ENCODE results near the gene MCRIP2.

MCRIP2 gene

DNA sequence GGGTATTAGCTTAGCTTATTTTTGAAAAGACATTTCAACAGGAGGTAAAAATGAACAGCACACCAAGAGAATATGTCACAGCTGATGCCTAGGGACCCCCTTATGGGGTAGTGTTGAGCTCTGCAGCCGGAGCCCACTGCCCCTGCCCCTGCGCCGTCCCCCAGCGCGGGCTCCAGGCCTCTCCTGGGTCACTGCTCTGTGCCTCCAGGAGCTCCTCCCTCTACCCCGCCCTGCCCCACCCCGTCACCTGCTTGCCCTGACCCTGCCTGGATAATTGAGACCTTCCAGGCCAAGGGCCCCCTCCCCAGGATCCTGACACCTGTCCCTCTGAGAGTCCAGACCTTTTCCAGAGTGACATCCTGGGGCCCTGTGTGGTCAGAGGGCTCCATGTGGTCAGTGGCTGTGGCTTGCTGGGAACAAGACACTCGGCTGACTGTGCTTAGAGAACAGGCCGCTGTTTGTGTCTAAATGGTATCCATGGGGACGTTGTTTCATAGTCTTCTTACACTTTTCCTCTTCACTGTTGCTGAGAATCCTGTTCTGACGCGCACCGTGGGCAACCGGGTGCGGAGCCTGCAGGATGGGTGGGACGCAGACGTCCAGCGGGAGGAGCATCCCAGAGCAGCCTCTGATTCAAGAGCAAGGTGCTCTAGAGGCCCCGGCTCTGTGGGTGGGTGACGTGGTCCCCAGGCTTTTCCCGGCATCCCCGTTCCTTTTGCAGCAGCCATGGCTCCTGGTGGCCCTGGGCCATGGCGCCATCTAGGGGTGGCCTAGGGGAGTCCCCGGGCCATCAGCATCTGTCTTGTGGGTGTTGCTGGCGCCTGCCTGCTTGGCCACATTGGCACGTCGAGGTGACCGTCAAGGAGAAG lies 30.9 kb upstream of the MCRIP2 start:
- H3K27ac ChIP-seq: peak overlapping the region; percentile 23
- H3K4me3 ChIP-seq (ENCODE audit: low read depth, low read length): no peak overlapping the region
- H3K9me3 ChIP-seq (ENCODE audit: severe bottlenecking): no peaks in the 10 kb centered on the region
- H3K36me3 ChIP-seq: peaks cover 5% of the 10 kb centered on the region
- H3K27me3 ChIP-seq (ENCODE audit: insufficient read depth, low read depth, severe bottlenecking): no peaks in the 10 kb centered on the region
- TF ChIP-seq, protein P1, sequence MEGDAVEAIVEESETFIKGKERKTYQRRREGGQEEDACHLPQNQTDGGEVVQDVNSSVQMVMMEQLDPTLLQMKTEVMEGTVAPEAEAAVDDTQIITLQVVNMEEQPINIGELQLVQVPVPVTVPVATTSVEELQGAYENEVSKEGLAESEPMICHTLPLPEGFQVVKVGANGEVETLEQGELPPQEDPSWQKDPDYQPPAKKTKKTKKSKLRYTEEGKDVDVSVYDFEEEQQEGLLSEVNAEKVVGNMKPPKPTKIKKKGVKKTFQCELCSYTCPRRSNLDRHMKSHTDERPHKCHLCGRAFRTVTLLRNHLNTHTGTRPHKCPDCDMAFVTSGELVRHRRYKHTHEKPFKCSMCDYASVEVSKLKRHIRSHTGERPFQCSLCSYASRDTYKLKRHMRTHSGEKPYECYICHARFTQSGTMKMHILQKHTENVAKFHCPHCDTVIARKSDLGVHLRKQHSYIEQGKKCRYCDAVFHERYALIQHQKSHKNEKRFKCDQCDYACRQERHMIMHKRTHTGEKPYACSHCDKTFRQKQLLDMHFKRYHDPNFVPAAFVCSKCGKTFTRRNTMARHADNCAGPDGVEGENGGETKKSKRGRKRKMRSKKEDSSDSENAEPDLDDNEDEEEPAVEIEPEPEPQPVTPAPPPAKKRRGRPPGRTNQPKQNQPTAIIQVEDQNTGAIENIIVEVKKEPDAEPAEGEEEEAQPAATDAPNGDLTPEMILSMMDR (IDR thresholded peaks at IDR 0.05; ENCODE audit: low read depth, low read length): peak; percentile 96
- peak; percentile 90 for DNase-seq

DNA sequence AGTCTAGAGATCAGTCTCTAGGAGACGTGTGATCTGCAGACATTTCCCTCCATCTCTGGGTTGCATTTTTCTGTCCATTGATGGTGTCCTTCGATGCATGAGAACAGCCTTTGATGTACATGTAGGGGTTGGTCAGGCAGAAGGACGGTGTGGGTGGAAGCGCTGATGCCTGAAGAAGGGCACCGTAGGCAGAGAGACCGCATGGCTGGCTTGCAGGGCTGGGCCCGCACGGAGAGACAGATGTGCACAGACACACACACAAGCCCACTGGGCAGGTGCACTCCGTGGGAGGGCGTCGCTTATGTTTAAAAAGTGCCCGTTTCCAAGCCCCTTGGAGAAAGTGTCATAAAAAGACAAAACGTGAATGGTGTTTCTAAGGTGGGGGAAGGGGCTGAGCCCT lies 26.5 kb upstream of the MCRIP2 start:
- Histone ChIP-seq H3K27ac (no peak overlapping the region), H3K9me3 (ENCODE audit: severe bottlenecking) (no peaks in the 10 kb centered on the region), H3K27me3 (ENCODE audit: insufficient read depth, low read depth, severe bottlenecking) (no peaks in the 10 kb centered on the region), H3K36me3 (peaks cover 16% of the 10 kb centered on the region), H3K4me3 (ENCODE audit: low read depth, low read length) (no peak overlapping the region)
- DNase-seq: no peak
- TF ChIP-seq, protein P1 (IDR thresholded peaks at IDR 0.05; ENCODE audit: low read depth, low read length): no peak

DNA sequence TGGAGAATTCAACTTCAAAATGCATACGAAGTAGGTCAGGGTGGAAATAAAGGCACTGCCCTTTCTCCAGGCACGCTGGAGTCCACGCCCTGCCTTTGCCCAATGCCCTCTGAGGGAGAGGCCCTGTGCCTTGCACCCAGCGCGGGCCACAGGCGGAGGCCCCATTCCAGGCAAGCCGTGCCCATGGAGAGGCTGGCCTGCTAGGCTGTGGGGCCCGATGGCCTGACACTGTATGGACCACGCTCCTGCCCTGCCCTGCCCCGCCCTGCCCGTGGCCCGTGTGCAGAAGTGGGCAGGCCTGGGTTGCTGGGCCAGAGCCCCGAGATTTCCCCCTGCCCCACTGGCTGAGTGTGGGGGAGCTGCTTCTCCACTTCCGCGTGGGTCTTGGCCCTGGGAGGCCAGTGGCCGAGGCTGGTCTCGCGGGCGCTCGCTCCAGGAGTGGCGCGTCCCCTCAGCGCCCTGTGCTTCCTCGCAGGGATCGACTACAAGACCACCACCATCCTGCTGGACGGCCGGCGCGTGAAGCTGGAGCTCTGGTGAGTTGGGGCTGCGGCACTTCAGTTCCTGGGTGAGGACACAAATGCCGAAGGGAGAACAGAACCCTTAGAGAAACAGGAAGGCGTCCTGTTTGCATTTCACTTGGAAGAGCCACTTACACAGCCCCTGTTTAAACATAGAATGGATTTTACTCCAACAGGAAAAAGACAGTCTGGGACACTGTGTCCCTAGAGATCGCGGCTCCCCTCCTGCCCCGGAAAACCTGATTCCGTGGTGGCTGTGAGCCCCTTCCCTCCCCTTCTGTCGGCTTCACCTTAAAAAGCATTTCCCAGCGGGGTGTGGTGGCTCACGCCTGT lies 24.7 kb upstream of the MCRIP2 start:
- Histone ChIP-seq H3K4me3 (ENCODE audit: low read depth, low read length) (no peak overlapping the region), H3K27ac (peak overlapping the region; percentile 62), H3K36me3 (peaks cover 18% of the 10 kb centered on the region), H3K27me3 (ENCODE audit: insufficient read depth, low read depth, severe bottlenecking) (no peaks in the 10 kb centered on the region), H3K9me3 (ENCODE audit: severe bottlenecking) (no peaks in the 10 kb centered on the region)
- no peak for DNase-seq
- TF ChIP-seq, protein P1 (IDR thresholded peaks at IDR 0.05; ENCODE audit: low read depth, low read length): no peak

DNA sequence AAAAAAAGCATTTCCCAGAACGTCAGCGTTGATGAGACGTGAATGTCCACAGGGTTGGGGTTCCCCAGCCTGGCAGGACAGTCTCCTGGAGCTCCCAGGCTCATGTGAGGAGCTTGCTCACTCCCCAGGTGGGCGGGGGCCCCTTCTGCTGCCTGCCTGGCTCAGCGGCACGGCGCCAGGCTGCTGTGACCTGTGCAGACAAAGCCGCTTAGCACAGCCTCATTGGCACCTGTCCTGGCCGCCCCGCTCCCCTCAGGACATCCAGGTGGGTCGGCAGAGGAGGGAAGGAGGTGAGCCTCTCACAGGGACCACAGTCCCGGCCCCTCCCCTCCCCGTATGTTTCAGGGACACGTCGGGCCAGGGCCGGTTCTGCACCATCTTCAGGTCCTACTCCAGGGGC lies 23.8 kb upstream of the MCRIP2 start:
- DNase-seq: peak; percentile 75
- no peaks in the 10 kb centered on the region for H3K9me3 ChIP-seq (ENCODE audit: severe bottlenecking)
- peaks cover 18% of the 10 kb centered on the region for H3K36me3 ChIP-seq
- peak overlapping the region; percentile 62 for H3K27ac ChIP-seq
- TF ChIP-seq, protein P1 (IDR thresholded peaks at IDR 0.05; ENCODE audit: low read depth, low read length): no peak
- no peak overlapping the region for H3K4me3 ChIP-seq (ENCODE audit: low read depth, low read length)
- H3K27me3 ChIP-seq (ENCODE audit: insufficient read depth, low read depth, severe bottlenecking): no peaks in the 10 kb centered on the region

DNA sequence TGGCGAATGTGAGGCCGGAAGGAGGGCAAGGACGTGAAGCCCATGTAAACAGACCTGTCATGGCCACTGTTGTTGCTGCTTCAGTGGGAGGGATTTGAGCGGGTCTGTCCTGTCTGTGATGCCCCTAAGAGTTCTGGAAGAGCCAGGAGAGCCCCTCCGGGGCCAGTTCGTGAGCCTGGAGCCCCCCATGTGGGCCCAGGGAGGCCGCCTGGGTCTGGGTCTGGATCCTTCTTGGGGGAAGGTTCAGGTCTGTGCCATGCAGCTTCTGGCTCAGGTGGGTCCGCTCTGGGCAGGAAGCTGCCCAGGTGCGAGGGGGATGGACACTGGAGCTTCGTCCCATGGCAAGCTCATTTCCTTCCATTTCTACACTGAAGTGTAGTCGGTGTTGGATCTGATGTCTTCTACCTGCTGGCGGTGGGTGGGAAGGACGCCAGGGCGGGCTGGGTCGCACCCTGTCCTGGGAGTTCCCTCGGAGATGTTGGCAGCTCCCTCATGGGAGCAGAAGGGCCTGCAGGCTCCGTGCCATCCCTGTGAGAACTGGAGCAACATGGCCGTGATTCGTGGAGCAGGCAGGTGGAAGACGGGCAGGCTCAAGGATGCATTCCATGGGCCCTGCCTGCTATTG lies 22.0 kb upstream of the MCRIP2 start:
- TF ChIP-seq, protein P1 (IDR thresholded peaks at IDR 0.05; ENCODE audit: low read depth, low read length): no peak
- H3K27ac ChIP-seq: no peak overlapping the region
- peaks cover 18% of the 10 kb centered on the region for H3K36me3 ChIP-seq
- no peak overlapping the region for H3K4me3 ChIP-seq (ENCODE audit: low read depth, low read length)
- no peak for DNase-seq
- no peaks in the 10 kb centered on the region for H3K9me3 ChIP-seq (ENCODE audit: severe bottlenecking)
- no peaks in the 10 kb centered on the region for H3K27me3 ChIP-seq (ENCODE audit: insufficient read depth, low read depth, severe bottlenecking)

Data from WERI-Rb-1 (cell line).